Keratinocyte (primary cell): ENCODE data around the gene FAM170B.

Source experiments
- EZH2 ChIP-seq: IDR thresholded peaks from one replicate; pipeline ENCODE4 v1.6.1; 2012; ENCODE audit warnings: inconsistent platforms, mild to moderate bottlenecking, low read length, moderate library complexity
- TF ChIP-seq, protein P1 (sequence below), 3 experiments: IDR thresholded peaks in 1 of 3; conservative IDR thresholded peaks in 1 of 3; optimal IDR thresholded peaks in 1 of 3; 2 replicates in 2 of 3; 3 replicates in 1 of 3; pipeline versions ENCODE3 to v1.5.1; 2011; ENCODE audit warnings: low read length in 3 of 3, mild to moderate bottlenecking in 3 of 3, moderate library complexity in 2 of 3, control low read depth in 1 of 3, inconsistent platforms in 1 of 3; ENCODE audit not compliant: insufficient read depth in 2 of 3; ENCODE audit errors: extremely low read depth in 1 of 3

DNA sequence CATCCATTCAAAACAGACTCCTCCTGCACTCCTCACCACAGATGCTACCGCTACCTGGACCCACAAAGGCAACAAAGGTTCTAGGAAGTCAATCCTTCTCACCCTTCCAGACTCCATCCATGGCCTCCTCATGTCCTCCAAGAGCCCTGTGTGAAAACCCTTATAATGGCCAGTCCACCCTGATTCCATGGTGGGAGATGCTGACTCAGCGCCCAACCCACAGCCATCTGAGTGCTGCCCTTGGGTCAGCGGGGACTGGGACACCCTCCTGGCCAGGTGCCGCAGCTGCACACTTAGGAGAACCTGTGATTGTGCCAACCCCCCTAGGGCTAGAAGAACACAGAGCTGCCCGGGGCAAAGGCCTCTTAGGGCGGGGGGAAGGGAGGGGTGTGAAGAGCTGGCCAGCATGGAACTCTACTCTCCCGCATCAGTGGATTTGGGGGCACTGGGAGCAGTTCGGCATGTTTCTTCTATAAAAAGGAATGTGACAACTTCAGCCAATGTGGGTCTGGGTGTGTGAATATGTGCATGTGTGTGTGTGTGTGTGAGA is 29.0 kb upstream of the FAM170B start:
- TF ChIP-seq, protein P1, sequence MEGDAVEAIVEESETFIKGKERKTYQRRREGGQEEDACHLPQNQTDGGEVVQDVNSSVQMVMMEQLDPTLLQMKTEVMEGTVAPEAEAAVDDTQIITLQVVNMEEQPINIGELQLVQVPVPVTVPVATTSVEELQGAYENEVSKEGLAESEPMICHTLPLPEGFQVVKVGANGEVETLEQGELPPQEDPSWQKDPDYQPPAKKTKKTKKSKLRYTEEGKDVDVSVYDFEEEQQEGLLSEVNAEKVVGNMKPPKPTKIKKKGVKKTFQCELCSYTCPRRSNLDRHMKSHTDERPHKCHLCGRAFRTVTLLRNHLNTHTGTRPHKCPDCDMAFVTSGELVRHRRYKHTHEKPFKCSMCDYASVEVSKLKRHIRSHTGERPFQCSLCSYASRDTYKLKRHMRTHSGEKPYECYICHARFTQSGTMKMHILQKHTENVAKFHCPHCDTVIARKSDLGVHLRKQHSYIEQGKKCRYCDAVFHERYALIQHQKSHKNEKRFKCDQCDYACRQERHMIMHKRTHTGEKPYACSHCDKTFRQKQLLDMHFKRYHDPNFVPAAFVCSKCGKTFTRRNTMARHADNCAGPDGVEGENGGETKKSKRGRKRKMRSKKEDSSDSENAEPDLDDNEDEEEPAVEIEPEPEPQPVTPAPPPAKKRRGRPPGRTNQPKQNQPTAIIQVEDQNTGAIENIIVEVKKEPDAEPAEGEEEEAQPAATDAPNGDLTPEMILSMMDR (optimal IDR thresholded peaks at IDR 0.05 in 1 of 3, IDR thresholded peaks at IDR 0.05 in 1 of 3, conservative IDR thresholded peaks at IDR 0.05 in 1 of 3; ENCODE audit: extremely low read depth in 1 of 3, insufficient read depth in 2 of 3, low read length in 3 of 3): no peak
- no peak for TF ChIP-seq EZH2
